H1 (cell line): ENCODE results near the gene CASTOR1.

Source experiments
- BCL11A ChIP-seq, 2 experiments: IDR thresholded peaks; one replicate each; pipeline ENCODE4 v1.6.1; 2011; ENCODE audit warnings: low read depth in 2 of 2, low read length in 2 of 2, mild to moderate bottlenecking in 2 of 2
- EP300 ChIP-seq, 2 experiments: IDR thresholded peaks; 1 replicate in 1 of 2; 2 replicates in 1 of 2; pipeline ENCODE4 v1.6.1; 2011 to 2012; ENCODE audit warnings: low read depth in 2 of 2, low read length in 2 of 2, mild to moderate bottlenecking in 2 of 2, borderline replicate concordance in 1 of 2, inconsistent platforms in 1 of 2, moderate library complexity in 1 of 2
- EZH2 ChIP-seq: fragments of 200-600 bp; sonication (generic); IDR thresholded peaks from 2 replicates; pipeline ENCODE4 v1.7.1; 2012; ENCODE audit warnings: low read depth, mild to moderate bottlenecking, moderate library complexity, low read length, inconsistent platforms; ENCODE audit not compliant: severe bottlenecking
- GTF2F1 ChIP-seq: IDR thresholded peaks from 2 replicates; pipeline ENCODE4 v1.6.1; 2012; ENCODE audit warnings: low read depth, low read length, improper control_type of control experiment, borderline replicate concordance
- POLR2A ChIP-seq, 2 experiments: IDR thresholded peaks; 1 replicate in 1 of 2; 2 replicates in 1 of 2; pipeline ENCODE4 v1.6.1; 2011; ENCODE audit warnings: low read depth in 2 of 2, low read length in 2 of 2, mild to moderate bottlenecking in 2 of 2; ENCODE audit errors: control extremely low read depth in 1 of 2
- RAD21 ChIP-seq, 2 experiments: IDR thresholded peaks in 1 of 2; conservative IDR thresholded peaks in 1 of 2; 2 replicates each; pipeline ENCODE4 v1.6.1; 2011; ENCODE audit warnings: low read depth in 2 of 2, low read length in 2 of 2, improper control_type of control experiment in 1 of 2, inconsistent platforms in 1 of 2, mild to moderate bottlenecking in 1 of 2, moderate library complexity in 1 of 2
- SUZ12 ChIP-seq: fragments of 200-600 bp; sonication (generic); IDR thresholded peaks from 2 replicates; pipeline ENCODE4 v1.6.1; 2012; ENCODE audit warnings: mild to moderate bottlenecking, inconsistent platforms, low read length, moderate library complexity, mixed read lengths

GRCh38 chr22:30284666-30285065 lies 4.6 kb downstream of the CASTOR1 start:
- TF ChIP-seq POLR2A (IDR thresholded peaks at IDR 0.05; ENCODE audit: control extremely low read depth in 1 of 2, low read depth in 2 of 2, low read length in 2 of 2) (no peak), RAD21 (IDR thresholded peaks at IDR 0.05 in 1 of 2, conservative IDR thresholded peaks at IDR 0.05 in 1 of 2; ENCODE audit: low read depth in 2 of 2, low read length in 2 of 2) (no peak), EP300 (IDR thresholded peaks at IDR 0.05; ENCODE audit: borderline replicate concordance in 1 of 2, low read depth in 2 of 2, low read length in 2 of 2) (no peak), BCL11A (IDR thresholded peaks at IDR 0.05; ENCODE audit: low read depth in 2 of 2, low read length in 2 of 2) (no peak), GTF2F1 (no peak), EZH2 (no peak), SUZ12 (no peak)
